Testis (tissue), 3 donors: ENCODE measurements around the gene PCDHA5. TPM values are rescaled to one million over a fixed set of nuclear protein-coding genes. Genes with fewer than 3 reads are reported as not detected.

ENCODE experiments used
- DNase-seq: peaks from one replicate; pipeline ENCODE4 v3.0.0-alpha.2; 2019
- H3K27ac ChIP-seq, 2 donors: fragments of 200-600 bp; sonication (generic); one replicate each; pipeline ENCODE4 v1.5.1; 2019
- H3K27me3 ChIP-seq: fragments of 200-600 bp; sonication (generic); one replicate; pipeline ENCODE4 v1.5.1; 2019
- H3K36me3 ChIP-seq: fragments of 200-600 bp; sonication (generic); one replicate; pipeline ENCODE4 v1.5.1; 2017; ENCODE audit warnings: low read depth; ENCODE audit errors: missing control alignments
- H3K4me1 ChIP-seq: fragments of 200-600 bp; sonication (generic); one replicate; pipeline ENCODE4 v1.5.1; 2019
- H3K4me3 ChIP-seq, 2 donors: fragments of 200-600 bp; sonication (generic); one replicate each; pipeline ENCODE4 v1.5.1; 2017 to 2019
- H3K9me3 ChIP-seq: fragments of 200-600 bp; sonication (generic); one replicate; pipeline ENCODE4 v1.5.1; 2017
- CTCF ChIP-seq, 3 experiments: fragments of 450-650 bp in 2 of 3; fragments of 200-600 bp in 1 of 3; sonication (generic) in 1 of 3; IDR thresholded peaks; one replicate each; pipeline ENCODE4 v1.5.1; 2016 to 2019; ENCODE audit warnings: antibody characterized with exemption in 3 of 3, mild to moderate bottlenecking in 2 of 3, moderate library complexity in 1 of 3
- POLR2A ChIP-seq: fragments of 450-650 bp; IDR thresholded peaks from one replicate; pipeline ENCODE4 v1.6.1; 2017; ENCODE audit warnings: antibody characterized with exemption, mild to moderate bottlenecking, moderate library complexity
- WGBS, 2 donors: methylation state at CpG; one replicate each; pipeline ENCODE4 v1.1.5; 2018; 5-methylcytosine and 5-hydroxymethylcytosine counted together
- intact Hi-C: fragments of 100-400 bp; cut with DNase I; formaldehyde crosslinking; loops from one replicate; pipeline ENCODE4 v1.15.1; 2023; ENCODE audit warnings: low total_unique reads
- polyA plus RNA-seq: library from polyadenylated mRNA; stranded (reverse); fragments of 350-450 nt; fragmentation: Illumina TruSeq; extraction: RNeasy Lipid Tissue Mini Kit (QIAGEN cat#74804); gene quantifications from one replicate; pipeline ENCODE4 v1.2.3, GENCODE V29; 2014; ENCODE audit warnings: low read depth, low replicate concordance; ENCODE audit not compliant: insufficient read depth
- total RNA-seq, 2 donors: library from RNA; depleted of rRNA; stranded (reverse); fragments of >200 nt; gene quantifications; one replicate each; pipeline ENCODE4 v1.2.3, GENCODE V29; 2016

Gene PCDHA5
- total and polyA plus RNA-seq, 3 donors from 2014 or later, result 0.21 to 1.7 (median 1.0) TPM

GRCh38 chr5:140855772-140856674 lies 34.6 kb downstream of the PCDHA5 start, which contains the start of gene PCDHA10:
Gene PCDHA10, plus strand, starts transcription at chr5:140855897. Its CDS starts 152 bp downstream, at chr5:140856049.
- Histone ChIP-seq H3K36me3 (no peaks in the 10 kb centered on the region), H3K9me3 (no peaks in the 10 kb centered on the region), H3K4me1 (no peaks in the 10 kb centered on the region), H3K27me3 (no peaks in the 10 kb centered on the region), H3K27ac (no peak within 1 kb of the TSS), H3K4me3 (peak within 1 kb of the TSS; percentile 36 to 38)
- intact Hi-C loops, result no loop called here
- no peak for DNase-seq
- 14 to 16% methylated on average over 38 to 44 of the region's 44 CpGs for WGBS, 2 donors
- TF ChIP-seq CTCF (IDR thresholded peaks at IDR 0.05), result peak; percentile 5 to 44 (median 39)
- TF ChIP-seq POLR2A, result no peak

- TF ChIP-seq CTCF (IDR thresholded peaks at IDR 0.05), result no peak
- intact Hi-C loops, result no loop called here
- H3K27me3 ChIP-seq, result no peaks in the 10 kb centered on the region
- WGBS, 2 donors, result 37 to 48% methylated on average over 4 to 70 of the region's 94 CpGs
- H3K4me3 ChIP-seq, result no peak overlapping the region
- DNase-seq, result no peak
- no peak overlapping the region for H3K27ac ChIP-seq
- no peaks in the 10 kb centered on the region for H3K36me3 ChIP-seq
- no peaks in the 10 kb centered on the region for H3K9me3 ChIP-seq
- H3K4me1 ChIP-seq, result no peaks in the 10 kb centered on the region
Observed at GRCh38 chr5:140857177-140857986, 36.0 kb downstream of the PCDHA5 start.

- Histone ChIP-seq H3K27me3 (no peaks in the 10 kb centered on the region), H3K4me1 (no peaks in the 10 kb centered on the region), H3K9me3 (no peaks in the 10 kb centered on the region), H3K36me3 (no peaks in the 10 kb centered on the region), H3K4me3 (no peak overlapping the region), H3K27ac (no peak overlapping the region)
- intact Hi-C loops, result no loop called here
- no peak for DNase-seq
- TF ChIP-seq POLR2A, result no peak
- TF ChIP-seq CTCF (IDR thresholded peaks at IDR 0.05), result no peak
- WGBS, 2 donors, result 30 to 60% methylated on average over 1 to 7 of the region's 22 CpGs
Observed at GRCh38 chr5:140857987-140858240, 36.5 kb downstream of the PCDHA5 start.

- H3K27me3 ChIP-seq, result no peaks in the 10 kb centered on the region
- no peak overlapping the region for H3K4me3 ChIP-seq
- no peak overlapping the region for H3K27ac ChIP-seq
- no peak for TF ChIP-seq POLR2A
- TF ChIP-seq CTCF (IDR thresholded peaks at IDR 0.05), result no peak
- intact Hi-C loops, result no loop called here
- H3K9me3 ChIP-seq, result no peaks in the 10 kb centered on the region
- WGBS, 2 donors, result 33 to 35% methylated on average over 22 to 66 of the region's 76 CpGs
- no peak for DNase-seq
- no peaks in the 10 kb centered on the region for H3K4me1 ChIP-seq
- H3K36me3 ChIP-seq, result no peaks in the 10 kb centered on the region
Observed at GRCh38 chr5:140862441-140863295, 41.3 kb downstream of the PCDHA5 start.
